ENCODE results near the gene FKBP11.

FKBP11 gene

DNA sequence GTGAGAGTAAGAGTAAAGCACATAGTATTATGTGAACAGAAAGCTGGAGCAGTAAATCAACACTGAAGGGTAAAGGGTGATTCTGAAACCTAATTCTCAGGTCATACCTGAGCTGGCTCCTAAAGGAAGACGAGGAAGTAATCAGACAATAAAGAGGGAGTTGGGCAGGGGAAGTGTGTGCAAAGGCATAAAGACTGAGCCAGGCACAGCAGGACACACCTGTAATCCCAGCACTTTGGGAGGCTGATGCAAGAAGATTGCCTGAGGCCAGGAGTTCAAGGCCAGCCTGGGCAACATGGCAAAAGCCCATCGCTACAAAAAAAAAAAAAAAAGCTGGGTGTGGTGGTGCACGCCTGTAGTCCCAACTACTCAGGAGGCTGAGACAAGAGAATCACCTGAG is 22.4 kb upstream of the FKBP11 start:
- H3K4me1 ChIP-seq (ENCODE audit: insufficient read depth, low read length, poor library complexity, severe bottlenecking) = peaks cover 5% of the 10 kb centered on the region
- peaks cover 85% of the 10 kb centered on the region for H3K79me2 ChIP-seq (ENCODE audit: insufficient read depth, low read length)
- no peak overlapping the region for H2AFZ ChIP-seq (ENCODE audit: low read length)
- no peaks in the 10 kb centered on the region for H3K9me3 ChIP-seq (ENCODE audit: insufficient read depth, low read depth, low read length)
- H4K20me1 ChIP-seq (ENCODE audit: insufficient read depth, low read length, poor library complexity, severe bottlenecking) = peaks cover 33% of the 10 kb centered on the region
- no peak overlapping the region for H3K4me2 ChIP-seq (ENCODE audit: low read depth, low read length, poor library complexity, severe bottlenecking)
- H3K4me3 ChIP-seq (ENCODE audit: low read length, poor library complexity, severe bottlenecking) = no peak overlapping the region
- H3K27me3 ChIP-seq (ENCODE audit: insufficient read depth, low read length, poor library complexity, severe bottlenecking) = no peaks in the 10 kb centered on the region
- no peaks in the 10 kb centered on the region for H3F3A ChIP-seq (ENCODE audit: low read depth)
- no peaks in the 10 kb centered on the region for H3K36me3 ChIP-seq (ENCODE audit: insufficient read depth, low read length)
- H3K9ac ChIP-seq (ENCODE audit: low read depth, low read length, poor library complexity, severe bottlenecking) = no peak overlapping the region
- no peaks in the 10 kb centered on the region for H3K9me2 ChIP-seq (replicated peaks; ENCODE audit: low read depth, low read length)
- TF ChIP-seq, protein P1, sequence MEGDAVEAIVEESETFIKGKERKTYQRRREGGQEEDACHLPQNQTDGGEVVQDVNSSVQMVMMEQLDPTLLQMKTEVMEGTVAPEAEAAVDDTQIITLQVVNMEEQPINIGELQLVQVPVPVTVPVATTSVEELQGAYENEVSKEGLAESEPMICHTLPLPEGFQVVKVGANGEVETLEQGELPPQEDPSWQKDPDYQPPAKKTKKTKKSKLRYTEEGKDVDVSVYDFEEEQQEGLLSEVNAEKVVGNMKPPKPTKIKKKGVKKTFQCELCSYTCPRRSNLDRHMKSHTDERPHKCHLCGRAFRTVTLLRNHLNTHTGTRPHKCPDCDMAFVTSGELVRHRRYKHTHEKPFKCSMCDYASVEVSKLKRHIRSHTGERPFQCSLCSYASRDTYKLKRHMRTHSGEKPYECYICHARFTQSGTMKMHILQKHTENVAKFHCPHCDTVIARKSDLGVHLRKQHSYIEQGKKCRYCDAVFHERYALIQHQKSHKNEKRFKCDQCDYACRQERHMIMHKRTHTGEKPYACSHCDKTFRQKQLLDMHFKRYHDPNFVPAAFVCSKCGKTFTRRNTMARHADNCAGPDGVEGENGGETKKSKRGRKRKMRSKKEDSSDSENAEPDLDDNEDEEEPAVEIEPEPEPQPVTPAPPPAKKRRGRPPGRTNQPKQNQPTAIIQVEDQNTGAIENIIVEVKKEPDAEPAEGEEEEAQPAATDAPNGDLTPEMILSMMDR (conservative IDR thresholded peaks at IDR 0.05; ENCODE audit: low read length) = no peak
- TF ChIP-seq EZH2phosphoT487 (IDR thresholded peaks at IDR 0.05; ENCODE audit: borderline replicate concordance) = no peak

DNA sequence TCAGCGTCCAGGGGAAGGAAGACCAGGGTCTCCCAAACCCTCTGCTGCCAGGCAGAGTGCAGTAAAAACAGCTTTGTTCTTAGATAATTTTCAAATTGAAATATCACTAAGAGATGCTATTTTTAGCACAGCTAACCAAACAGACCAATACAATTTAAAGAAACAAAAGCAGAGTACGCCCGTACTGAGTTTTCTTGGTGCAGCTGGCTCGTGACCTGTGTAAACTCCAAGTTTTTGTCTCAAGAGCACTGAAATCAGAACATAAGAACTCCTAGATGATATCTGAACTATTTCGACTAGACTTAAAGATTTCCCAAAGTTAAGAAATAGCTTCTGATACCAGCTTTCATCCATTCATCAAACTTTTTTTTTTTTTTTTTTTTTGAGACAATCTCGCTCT is 21.7 kb upstream of the FKBP11 start:
- peaks cover 34% of the 10 kb centered on the region for H4K20me1 ChIP-seq (ENCODE audit: insufficient read depth, low read length, poor library complexity, severe bottlenecking)
- H3K27me3 ChIP-seq (ENCODE audit: insufficient read depth, low read length, poor library complexity, severe bottlenecking) = no peaks in the 10 kb centered on the region
- H3K79me2 ChIP-seq (ENCODE audit: insufficient read depth, low read length) = peaks cover 83% of the 10 kb centered on the region
- no peaks in the 10 kb centered on the region for H3K9me2 ChIP-seq (replicated peaks; ENCODE audit: low read depth, low read length)
- TF ChIP-seq, protein P1 (conservative IDR thresholded peaks at IDR 0.05; ENCODE audit: low read length) = no peak
- TF ChIP-seq EZH2phosphoT487 (IDR thresholded peaks at IDR 0.05; ENCODE audit: borderline replicate concordance) = no peak
- no peaks in the 10 kb centered on the region for H3K4me1 ChIP-seq (ENCODE audit: insufficient read depth, low read length, poor library complexity, severe bottlenecking)
- no peaks in the 10 kb centered on the region for H3K9me3 ChIP-seq (ENCODE audit: insufficient read depth, low read depth, low read length)
- no peak overlapping the region for H3K9ac ChIP-seq (ENCODE audit: low read depth, low read length, poor library complexity, severe bottlenecking)
- H3F3A ChIP-seq (ENCODE audit: low read depth) = no peaks in the 10 kb centered on the region
- no peaks in the 10 kb centered on the region for H3K36me3 ChIP-seq (ENCODE audit: insufficient read depth, low read length)
- no peak overlapping the region for H3K4me2 ChIP-seq (ENCODE audit: low read depth, low read length, poor library complexity, severe bottlenecking)
- no peak overlapping the region for H3K4me3 ChIP-seq (ENCODE audit: low read length, poor library complexity, severe bottlenecking)
- no peak overlapping the region for H2AFZ ChIP-seq (ENCODE audit: low read length)

DNA sequence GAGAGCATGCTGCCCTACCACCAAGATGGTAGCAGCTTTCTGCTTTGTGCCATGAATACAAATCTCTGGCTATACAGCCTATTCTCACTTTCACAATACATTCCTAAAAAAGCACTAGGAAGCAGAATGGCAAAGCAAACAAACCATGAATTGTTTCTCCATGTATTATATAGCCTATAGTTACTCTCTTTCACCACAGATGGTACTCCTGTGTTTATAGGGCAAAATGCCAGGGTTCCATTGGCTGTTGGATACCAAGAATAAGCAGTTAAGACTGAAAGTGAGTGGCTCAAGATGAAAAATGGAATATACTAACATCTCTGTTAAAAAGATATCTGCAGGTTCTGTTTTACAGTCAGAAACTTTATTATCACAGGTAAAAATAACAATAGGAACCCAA is 20.9 kb upstream of the FKBP11 start:
- Histone ChIP-seq H3K4me3 (ENCODE audit: low read length, poor library complexity, severe bottlenecking) (no peak overlapping the region), H4K20me1 (ENCODE audit: insufficient read depth, low read length, poor library complexity, severe bottlenecking) (peaks cover 31% of the 10 kb centered on the region), H2AFZ (ENCODE audit: low read length) (no peak overlapping the region), H3K36me3 (ENCODE audit: insufficient read depth, low read length) (peaks cover 7% of the 10 kb centered on the region; the same call in 1 of the 2 replicates), H3K9me2 (replicated peaks; ENCODE audit: low read depth, low read length) (no peaks in the 10 kb centered on the region), H3K27me3 (ENCODE audit: insufficient read depth, low read length, poor library complexity, severe bottlenecking) (no peaks in the 10 kb centered on the region), H3K79me2 (ENCODE audit: insufficient read depth, low read length) (peaks cover 87% of the 10 kb centered on the region), H3K4me1 (ENCODE audit: insufficient read depth, low read length, poor library complexity, severe bottlenecking) (no peaks in the 10 kb centered on the region), H3K4me2 (ENCODE audit: low read depth, low read length, poor library complexity, severe bottlenecking) (no peak overlapping the region), H3K9me3 (ENCODE audit: insufficient read depth, low read depth, low read length) (no peaks in the 10 kb centered on the region), H3K9ac (ENCODE audit: low read depth, low read length, poor library complexity, severe bottlenecking) (no peak overlapping the region), H3F3A (ENCODE audit: low read depth) (no peaks in the 10 kb centered on the region)
- TF ChIP-seq EZH2phosphoT487 (IDR thresholded peaks at IDR 0.05; ENCODE audit: borderline replicate concordance) = no peak
- TF ChIP-seq, protein P1 (conservative IDR thresholded peaks at IDR 0.05; ENCODE audit: low read length) = no peak

Measured in Loucy (cell line).